NCI-H1048 (cell line): Measurements from ENCODE around the gene QSOX1.
"Not testable (repeated sequence)": the region's sequence is repeated elsewhere in the genome, so short reads cannot be mapped to it uniquely, and the experiment has no call there.

Experiments
- DNase-seq: peaks from one replicate; lab custom pipeline; 2025; lab: John Stamatoyannopoulos, UW

Gene QSOX1, protein sequence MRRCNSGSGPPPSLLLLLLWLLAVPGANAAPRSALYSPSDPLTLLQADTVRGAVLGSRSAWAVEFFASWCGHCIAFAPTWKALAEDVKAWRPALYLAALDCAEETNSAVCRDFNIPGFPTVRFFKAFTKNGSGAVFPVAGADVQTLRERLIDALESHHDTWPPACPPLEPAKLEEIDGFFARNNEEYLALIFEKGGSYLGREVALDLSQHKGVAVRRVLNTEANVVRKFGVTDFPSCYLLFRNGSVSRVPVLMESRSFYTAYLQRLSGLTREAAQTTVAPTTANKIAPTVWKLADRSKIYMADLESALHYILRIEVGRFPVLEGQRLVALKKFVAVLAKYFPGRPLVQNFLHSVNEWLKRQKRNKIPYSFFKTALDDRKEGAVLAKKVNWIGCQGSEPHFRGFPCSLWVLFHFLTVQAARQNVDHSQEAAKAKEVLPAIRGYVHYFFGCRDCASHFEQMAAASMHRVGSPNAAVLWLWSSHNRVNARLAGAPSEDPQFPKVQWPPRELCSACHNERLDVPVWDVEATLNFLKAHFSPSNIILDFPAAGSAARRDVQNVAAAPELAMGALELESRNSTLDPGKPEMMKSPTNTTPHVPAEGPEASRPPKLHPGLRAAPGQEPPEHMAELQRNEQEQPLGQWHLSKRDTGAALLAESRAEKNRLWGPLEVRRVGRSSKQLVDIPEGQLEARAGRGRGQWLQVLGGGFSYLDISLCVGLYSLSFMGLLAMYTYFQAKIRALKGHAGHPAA

DNA sequence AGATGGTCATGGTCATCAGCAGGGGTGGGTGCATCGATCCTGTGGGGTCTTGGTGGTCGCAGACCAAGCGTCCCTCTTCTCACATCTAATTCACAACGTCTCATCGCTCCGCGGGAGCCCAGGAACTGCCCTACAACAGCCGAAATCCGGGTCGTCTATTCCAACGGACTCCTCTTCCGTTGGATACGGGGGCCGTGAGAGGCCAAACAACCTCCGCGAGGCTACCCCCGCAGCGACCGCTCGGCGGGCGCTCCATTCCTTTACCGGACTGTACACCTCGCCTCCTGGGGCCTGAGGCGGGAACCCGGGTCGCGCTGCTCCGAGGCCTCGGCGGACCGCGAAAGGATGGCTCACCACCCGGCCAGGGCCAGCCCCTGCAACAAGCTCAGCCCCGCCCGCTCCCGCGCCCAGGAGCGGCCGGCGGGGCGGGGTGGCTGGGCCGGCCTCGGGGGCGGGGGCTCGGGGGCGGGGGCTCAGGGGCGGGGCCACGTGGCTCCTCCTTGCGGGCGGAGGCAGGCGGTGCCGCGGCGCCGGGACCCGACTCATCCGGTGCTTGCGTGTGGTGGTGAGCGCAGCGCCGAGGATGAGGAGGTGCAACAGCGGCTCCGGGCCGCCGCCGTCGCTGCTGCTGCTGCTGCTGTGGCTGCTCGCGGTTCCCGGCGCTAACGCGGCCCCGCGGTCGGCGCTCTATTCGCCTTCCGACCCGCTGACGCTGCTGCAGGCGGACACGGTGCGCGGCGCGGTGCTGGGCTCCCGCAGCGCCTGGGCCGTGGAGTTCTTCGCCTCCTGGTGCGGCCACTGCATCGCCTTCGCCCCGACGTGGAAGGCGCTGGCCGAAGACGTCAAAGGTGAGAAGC is at the start of gene QSOX1:
QSOX1 (plus strand) TSS at position 545 of the 857 bp plus-strand sequence; CDS start at position 584, 39 bp downstream.
- DNase-seq: peak; percentile 85

DNA sequence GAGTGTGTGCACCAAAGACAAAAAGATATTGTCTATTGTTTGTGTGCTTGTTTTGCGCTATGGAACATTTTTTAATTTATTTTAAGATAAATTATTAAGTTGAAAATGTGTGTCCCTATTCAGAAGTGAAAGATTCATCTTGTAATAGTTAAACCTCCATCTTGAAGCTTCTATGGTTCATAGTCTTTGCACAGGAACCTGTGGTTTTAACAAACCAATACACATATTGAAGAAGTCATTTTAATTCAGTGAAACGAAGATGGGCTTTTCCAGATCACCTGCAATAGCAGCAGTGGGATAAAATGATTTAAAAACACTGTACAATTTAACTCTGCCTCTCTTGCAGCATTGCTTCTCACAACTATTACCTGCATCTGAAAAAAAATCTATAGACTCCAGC is 42.6 kb upstream of the QSOX1 start:
- DNase-seq: no peak

DNA sequence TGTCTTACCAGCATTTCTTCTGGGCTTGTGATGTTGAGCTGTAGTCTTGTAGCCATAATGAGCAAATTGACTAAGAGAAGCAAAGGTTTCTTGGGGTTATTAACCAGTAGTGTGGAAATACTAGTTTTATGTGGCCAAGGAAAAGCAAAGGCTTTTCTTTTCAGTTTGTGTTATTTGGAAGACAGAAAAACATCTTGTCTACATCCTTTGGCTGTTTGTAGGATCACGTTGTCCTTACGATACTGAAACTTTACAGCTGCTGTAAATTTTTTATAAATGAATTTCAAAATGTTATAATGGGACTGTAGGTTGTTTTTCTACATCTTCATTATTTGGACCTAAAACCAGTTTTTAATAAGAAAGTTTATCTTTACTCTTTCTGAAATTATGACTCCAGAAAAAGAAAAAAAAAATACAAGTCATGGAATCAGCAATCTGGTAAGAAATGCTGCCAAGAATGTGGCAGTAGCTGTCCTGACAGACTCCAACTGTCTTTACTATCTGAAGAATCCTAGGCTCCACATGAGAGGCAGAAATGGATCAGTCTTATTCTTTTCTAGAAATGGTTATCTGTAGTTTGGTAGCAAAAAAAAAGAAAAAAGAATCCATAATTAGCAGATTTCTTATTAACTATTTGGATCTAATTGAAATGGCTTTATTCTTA is 41.6 kb upstream of the QSOX1 start:
- no peak for DNase-seq

DNA sequence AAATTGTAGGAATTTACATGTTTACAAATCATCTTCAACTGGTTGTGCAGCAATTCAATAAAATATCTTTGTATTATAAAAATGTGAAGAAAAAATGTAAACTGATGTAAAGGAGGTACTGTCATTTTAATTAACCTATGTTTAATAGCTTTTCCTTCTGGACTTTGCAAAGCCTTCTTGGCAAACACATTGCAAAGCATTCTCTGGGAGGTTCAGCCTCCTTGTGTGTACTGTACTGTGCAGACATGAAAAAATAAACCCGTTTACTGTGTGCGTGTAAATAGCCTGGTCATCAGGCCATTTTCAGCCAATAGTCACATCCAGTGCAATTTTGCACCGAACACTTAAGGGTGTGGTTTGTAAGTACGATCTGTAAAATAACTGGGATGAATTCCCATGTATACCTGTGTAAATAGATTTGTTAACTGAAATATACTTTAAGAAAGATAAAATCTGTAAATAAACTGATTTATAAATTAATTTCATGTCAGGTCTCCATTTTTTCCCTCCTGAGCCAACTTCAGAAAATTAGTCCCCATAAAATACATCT is 40.2 kb upstream of the QSOX1 start:
- DNase-seq: no peak

DNA sequence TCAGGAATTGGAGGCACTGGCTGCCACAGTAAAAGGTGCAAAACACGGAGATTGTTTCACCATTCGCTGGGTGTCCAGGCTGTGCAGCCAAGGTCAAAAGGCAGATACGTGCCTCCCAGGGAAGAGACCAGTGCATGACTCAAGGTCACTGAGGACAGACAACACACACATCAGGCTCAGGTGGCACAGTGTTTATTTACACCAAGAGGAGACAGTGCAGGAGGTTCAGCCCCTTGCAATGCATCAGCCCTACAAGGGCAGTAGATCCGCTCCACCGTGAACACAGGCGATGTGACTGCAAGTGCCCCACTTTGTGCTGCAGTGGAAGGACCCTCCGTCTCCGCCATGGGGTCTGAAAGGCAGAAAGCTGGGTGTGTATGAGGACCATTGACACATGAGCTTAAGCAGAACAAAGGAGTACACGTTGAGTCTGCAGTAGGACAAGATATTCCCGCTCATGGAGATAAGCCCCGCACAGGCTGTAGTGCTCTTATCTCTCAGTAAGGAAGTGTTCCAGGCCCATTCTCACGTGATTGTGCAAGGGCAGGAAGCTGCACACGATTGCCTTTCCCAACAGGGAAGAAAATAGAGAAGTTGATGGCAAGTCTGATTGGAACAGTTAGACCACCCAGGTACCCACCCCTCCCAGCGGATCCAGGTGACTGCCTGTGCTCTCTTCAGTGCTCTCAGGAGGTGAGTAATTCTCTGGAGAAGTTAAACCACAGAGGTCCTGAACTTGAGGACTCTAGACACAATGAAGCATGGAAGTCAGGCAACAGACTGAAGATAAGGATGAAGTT is 37.5 kb upstream of the QSOX1 start:
- DNase-seq: no peak

DNA sequence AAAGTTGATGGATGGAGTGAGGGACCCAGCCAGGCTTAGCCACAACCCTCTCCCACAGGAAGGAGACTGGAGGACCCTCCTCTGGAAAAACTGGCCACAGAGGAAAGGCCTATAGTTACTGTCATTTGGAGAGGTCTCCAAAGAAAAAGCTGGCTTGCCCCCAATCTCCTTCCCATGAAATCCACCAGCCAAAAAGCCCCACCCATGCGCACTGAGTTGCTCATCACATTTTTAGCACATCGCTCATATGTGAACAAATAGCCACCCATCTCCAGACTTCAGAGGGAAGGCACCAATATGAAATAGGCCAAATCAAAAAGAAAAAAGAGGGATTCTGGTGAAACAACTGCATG is 36.9 kb upstream of the QSOX1 start:
- no peak for DNase-seq

DNA sequence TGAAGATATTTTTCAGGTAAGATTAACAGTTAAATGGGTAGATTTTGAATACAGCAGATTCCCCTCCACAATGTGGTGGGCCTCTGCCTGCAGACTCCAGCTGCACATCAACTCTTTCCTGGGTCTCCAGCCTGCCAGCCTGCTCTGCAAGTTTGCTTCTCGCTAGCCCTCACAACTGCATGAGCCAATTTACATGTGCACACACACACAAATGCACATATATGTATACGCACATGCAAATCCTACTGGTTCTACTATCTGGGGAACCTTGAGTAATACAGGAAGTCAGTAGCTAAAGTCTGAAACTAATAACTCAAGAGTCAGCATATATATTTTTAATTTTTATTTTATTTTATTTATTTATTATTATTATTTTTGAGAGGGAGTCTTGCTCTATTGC is 34.8 kb upstream of the QSOX1 start:
- DNase-seq: no peak

DNA sequence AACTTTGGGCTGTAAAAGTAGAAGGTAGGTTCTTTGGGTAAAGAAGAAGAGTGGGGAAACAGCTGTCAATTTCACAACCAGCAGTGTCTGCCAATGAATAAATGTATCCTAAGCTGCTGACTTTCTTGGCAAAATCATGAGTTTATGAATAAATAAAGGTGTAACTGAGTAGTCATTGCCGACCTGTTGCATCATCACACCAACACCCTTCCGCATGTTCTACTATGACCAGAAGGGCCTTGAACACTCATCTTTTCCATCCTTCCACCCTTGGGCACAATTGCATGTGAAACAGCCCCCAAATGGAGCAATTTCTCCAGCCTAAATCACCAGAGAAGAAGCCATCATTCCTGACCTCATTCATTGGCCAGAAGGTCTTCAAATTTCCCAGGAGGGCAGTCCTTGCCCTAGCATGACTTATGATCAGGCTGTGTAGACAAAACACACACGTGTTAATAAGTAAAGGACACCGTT is 31.2 kb upstream of the QSOX1 start:
- DNase-seq: no peak

DNA sequence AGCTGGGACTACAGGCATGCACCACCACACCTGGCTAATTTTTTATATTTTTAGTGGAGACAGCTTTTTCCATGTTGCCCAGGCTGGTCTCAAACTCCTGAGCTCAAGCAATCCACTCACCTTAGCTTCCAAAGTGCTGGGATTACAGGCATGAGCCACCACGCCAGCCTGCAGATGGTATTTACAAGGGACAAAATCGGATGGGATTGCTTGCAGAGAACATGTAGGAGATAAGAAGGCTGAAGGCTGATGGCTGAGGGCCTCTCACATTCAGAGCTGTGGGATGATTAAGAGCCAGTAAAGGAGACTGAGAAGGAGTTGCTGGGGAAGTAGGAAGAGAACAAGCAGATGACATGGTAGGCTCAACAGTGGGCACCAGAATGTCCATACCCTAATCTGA is 24.0 kb upstream of the QSOX1 start:
- DNase-seq: no peak

DNA sequence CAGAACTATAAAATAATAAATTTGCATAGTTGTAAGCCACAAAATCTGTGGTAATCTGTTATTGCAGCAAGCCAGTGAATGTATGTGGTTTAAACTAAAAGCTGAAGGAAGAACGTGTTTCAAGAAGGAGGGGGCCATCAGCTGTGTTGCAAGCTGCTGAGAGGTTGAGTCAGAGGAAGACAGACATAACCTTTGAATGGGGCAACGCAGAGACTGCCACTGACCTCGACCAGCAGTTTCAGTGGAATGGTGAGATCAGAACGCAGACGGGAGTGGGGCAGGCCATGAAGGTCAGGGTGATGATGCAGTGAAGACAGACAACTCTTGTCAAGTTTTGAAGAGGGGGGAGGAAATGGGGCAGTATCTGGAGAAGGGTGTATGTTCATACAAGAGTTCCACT is 23.2 kb upstream of the QSOX1 start:
- DNase-seq: no peak

DNA sequence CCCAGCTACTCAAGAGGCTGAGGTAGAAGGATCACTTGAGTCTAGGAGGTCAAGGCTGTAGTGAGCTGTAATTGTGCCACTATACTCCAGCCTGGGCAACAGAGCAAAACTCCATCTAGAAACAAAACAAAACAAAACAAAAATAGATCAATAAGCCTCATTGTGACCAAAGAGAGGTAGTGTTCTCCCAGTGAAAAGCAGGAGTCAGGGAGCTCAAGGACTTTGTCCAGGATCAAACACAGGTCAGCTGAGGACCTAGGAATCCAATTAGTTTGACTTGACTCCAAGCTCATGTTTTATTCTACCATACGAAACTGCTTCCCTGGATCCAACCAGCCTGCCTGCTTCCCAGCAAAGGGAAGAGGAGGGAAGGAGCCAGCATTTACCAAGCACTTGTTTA is 21.5 kb upstream of the QSOX1 start:
- DNase-seq: no peak

DNA sequence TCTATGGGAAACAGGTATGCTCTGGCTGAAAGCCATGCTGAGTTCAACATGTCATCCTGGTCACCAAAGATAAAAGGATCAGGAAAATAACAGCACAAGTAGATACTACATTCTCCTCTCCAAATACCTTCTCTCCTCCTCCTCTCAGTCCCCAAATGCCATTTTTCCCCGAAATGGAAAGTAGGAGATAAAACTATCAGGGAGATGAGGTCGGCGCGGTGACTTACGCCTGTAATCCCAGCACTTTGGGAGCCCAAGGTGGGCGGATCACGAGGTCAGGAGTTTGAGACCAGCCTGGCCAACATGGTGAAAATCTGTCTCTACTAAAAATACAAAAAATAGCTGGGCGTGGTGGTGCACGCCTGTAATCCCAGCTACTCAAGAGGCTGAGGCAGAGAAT is 21.0 kb upstream of the QSOX1 start:
- not testable (repeated sequence) for DNase-seq

DNA sequence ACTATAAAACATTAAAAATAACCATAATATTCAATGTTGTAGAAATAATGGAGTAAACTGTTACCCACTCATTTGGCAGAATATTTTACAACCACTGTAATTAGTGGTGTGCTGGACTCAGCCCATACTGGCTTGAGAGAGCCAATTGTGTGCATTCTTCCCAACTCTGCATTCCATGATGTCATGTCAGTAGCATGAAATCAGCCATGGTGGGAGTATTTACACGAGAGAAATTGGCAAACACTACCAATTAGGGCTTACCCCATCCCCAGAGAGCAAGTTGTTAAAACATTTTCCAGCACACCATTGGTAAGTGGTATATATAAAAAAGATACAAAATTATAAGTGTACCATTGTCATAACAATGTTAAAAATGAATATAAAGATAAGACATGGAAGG is 19.1 kb upstream of the QSOX1 start:
- DNase-seq: no peak

DNA sequence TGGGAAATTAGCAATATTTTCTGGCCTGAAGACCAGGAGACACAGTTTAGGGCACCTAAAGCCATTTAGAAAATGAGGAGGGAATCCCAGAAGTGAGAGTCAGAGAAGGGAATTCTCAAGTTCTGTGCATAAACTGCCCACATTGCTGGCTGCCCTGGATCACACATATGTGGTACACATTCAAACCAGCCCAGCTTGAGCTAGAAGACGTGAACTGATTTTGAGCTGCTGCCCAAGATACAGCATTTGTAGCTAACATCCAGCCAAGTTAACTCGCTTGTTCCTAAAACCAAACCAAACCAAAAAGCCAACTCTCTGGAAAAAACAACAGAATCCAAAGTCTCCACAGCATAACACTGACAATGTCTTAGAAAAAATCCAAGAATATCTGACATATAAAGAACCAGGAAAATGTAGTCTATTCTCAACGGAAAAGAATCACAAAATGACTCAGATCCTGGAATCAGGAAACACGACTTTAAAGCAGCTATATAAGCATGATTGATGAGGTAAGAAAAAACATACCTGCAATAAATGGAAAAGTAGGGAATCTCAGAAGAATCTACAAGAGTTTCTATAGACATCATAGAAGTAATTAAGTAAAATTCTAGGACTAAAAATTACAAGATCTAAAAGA is 18.2 kb upstream of the QSOX1 start:
- no peak for DNase-seq

DNA sequence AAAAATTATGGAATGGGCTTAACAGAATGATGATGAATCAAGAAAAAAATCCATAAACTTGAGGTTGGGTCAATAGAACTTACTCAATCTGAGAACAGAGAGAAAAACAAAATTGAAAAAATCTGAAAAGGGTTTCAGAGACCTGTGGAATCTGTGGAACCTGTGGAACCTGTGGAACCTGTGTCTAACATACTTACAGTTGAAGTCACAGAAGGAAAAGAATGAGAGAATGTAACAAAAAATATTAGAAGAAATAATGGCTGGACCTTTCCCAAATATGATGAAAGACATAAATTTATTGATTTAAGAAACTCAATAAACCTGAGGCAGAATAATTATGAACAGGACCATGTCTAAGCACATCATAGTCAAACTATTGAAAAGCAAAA is 17.7 kb upstream of the QSOX1 start:
- DNase-seq: no peak

DNA sequence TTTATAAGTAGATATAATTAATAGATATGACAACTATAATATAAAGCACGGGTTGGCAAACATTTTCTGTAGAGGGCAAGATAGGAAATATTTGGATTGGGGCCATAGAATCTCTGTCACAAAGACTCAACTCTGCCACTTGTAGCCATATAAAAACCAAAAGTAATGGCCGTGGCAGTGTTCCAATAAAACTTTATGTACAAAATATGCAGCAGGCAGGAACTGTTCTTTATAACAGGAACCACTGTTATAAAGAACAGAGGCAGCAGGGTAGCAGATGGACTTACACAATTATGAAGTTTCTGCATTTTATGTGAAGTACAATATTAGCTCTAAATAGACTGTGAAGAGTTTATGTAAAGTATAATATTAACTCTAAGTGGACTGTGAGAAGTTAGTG is 16.9 kb upstream of the QSOX1 start:
- no peak for DNase-seq

DNA sequence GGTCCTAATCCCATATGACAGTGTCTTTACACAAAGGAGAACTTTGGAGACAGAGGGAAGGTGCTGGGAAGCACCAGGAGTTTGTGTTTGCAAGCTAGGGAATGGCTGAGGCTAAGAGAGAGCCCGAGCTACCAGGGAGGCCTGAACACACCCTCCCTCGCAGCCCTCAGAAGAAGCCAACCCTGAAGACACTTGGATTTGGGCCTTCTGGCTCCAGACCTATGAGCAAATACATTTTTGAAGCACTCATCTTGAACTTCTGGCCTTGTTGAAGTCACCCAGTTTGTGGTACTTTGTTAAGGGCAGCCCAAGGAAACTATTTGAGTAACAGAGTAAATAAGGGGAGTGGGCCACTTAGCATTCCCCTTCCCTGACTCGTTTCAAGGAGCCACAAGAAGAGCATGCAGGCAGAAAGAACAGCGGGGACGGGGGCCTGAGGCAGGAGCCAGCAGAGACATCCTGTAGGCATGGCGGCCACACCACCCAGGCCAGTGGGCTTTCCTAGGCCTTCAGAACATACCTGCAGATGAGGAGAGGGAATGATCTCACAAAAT is 13.2 kb upstream of the QSOX1 start:
- no peak for DNase-seq

DNA sequence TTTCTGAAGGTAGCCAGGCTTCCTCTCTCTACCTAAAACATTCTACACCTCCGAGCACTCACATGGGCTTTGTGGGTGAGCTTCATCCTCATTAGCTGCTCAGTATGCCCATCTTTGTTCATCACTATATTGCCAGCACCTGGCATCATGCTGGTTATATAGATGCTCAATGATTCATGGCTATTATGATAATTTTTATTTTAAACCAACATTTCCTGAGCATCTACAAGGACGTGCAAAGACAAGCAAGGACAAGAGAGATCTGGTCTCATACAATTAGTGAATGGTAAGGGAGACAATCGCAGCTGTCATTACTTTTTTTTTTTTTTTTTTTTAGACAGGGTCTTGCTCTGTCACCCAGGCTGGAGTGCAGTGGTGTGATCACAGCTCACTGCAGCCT is 11.3 kb upstream of the QSOX1 start:
- DNase-seq: no peak

DNA sequence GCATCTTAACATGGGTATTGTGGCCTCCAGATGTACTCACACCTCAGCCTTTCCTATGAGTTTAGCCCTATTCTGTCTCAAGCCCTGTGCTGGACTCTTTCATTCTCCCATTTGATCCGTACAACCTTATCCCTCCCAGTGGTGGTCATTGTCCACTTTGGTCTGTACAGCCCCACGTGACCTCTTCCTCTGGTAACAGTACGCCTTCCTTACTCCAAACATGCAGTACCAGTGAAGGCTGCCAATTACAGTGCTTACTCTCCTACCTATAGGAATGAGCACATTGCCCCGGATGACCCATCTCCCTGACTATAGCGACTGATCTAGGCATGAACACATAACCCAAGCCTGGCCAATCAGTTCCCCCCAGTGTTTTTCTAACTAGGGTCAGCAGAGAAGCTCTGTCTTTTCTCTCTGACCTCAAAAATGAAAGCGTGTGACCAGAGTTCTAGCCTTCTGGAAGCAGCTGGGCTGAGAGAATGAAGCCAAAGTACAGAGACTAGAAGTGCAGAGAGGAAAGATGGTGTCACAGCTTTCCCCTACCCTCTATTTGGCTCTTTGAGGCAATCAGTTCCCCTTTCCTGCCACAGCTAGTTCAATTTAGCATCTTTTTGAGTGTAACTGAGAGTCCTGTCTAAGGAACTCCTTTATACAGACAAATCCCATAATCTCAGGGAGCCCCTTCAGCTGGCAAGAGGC is 9.9 kb upstream of the QSOX1 start:
- no peak for DNase-seq
